HepG2 (cell line): ENCODE results near the gene MORC3. TPM values are rescaled to one million over a fixed set of nuclear protein-coding genes. Genes with fewer than 3 reads are reported as not detected.
A peak's percentile ranks its signal among the peaks of the same experiment; 100 is the strongest.

Experiments used
- FLYWCH1 ChIP-seq: sonication (generic); formaldehyde crosslinking; IDR thresholded peaks from 2 replicates; pipeline ENCODE4 v1.8.1; 2023; ENCODE audit warnings: mild to moderate bottlenecking, missing genetic modification reagents
- HNRNPL ChIP-seq: fragments of 200-400 bp; formaldehyde crosslinking; IDR thresholded peaks from 2 replicates; pipeline ENCODE4 v1.6.1; 2017; ENCODE audit warnings: mild to moderate bottlenecking, low read depth, low read length
- ISX ChIP-seq: sonication (generic); formaldehyde crosslinking; conservative IDR thresholded peaks from 2 replicates; pipeline ENCODE4 v1.5.0; 2020; ENCODE audit warnings: missing genetic modification reagents
- LCORL ChIP-seq, 2 experiments: fragments of 450-650 bp in 1 of 2; sonication (generic) in 1 of 2; formaldehyde crosslinking in 1 of 2; IDR thresholded peaks; 2 replicates each; pipeline versions ENCODE4 v1.5.0 to v1.6.1; 2017 to 2020; ENCODE audit warnings: antibody characterized with exemption in 1 of 2, missing genetic modification reagents in 1 of 2
- MAFF ChIP-seq: IDR thresholded peaks from 2 replicates; pipeline ENCODE4 v1.6.1; 2011; ENCODE audit warnings: low read depth, low read length, improper control_type of control experiment
- MATR3 ChIP-seq: sonication (generic); formaldehyde crosslinking; IDR thresholded peaks from 2 replicates; pipeline ENCODE4 v1.4.0; 2020; ENCODE audit warnings: missing genetic modification reagents
- MEF2D ChIP-seq: sonication (generic); formaldehyde crosslinking; IDR thresholded peaks from 2 replicates; pipeline ENCODE4 v1.5.1; 2020; ENCODE audit warnings: mild to moderate bottlenecking, missing genetic modification reagents
- PHF21A ChIP-seq: sonication (generic); formaldehyde crosslinking; IDR thresholded peaks from 2 replicates; pipeline ENCODE4 v1.5.0; 2020; ENCODE audit warnings: mild to moderate bottlenecking, missing genetic modification reagents
- PHF5A ChIP-seq: IDR thresholded peaks from one replicate; pipeline ENCODE4 v1.6.1; 2018; ENCODE audit warnings: low read depth, missing genetic modification reagents; ENCODE audit not compliant: unreplicated experiment
- POGZ ChIP-seq: sonication (generic); formaldehyde crosslinking; IDR thresholded peaks from 2 replicates; pipeline ENCODE4 v1.4.0; 2020; ENCODE audit warnings: mild to moderate bottlenecking, missing genetic modification reagents
- PRPF4 ChIP-seq: fragments of 200-400 bp; formaldehyde crosslinking; IDR thresholded peaks from 2 replicates; pipeline ENCODE4 v1.6.1; 2016; ENCODE audit warnings: low read length, low read depth; ENCODE audit not compliant: poor library complexity, severe bottlenecking
- RFXANK ChIP-seq: IDR thresholded peaks from 2 replicates; pipeline ENCODE4 v1.6.1; 2016
- RFXAP ChIP-seq: sonication (generic); formaldehyde crosslinking; IDR thresholded peaks from 2 replicates; pipeline ENCODE4 v1.4.0; 2020; ENCODE audit warnings: missing genetic modification reagents, borderline replicate concordance
- SMARCC2 ChIP-seq: fragments of 450-650 bp; IDR thresholded peaks from 2 replicates; pipeline ENCODE4 v1.6.1; 2017; ENCODE audit warnings: antibody characterized with exemption, mild to moderate bottlenecking
- TAF1 ChIP-seq: sonication (generic); formaldehyde crosslinking; IDR thresholded peaks from 2 replicates; pipeline ENCODE4 v1.4.0; 2020; ENCODE audit warnings: missing genetic modification reagents
- ZFAT ChIP-seq: sonication (generic); formaldehyde crosslinking; conservative IDR thresholded peaks from 2 replicates; pipeline ENCODE4 v1.8.1; 2023; ENCODE audit warnings: missing genetic modification reagents, inconsistent platforms
- ZNF33B ChIP-seq: sonication (generic); formaldehyde crosslinking; IDR thresholded peaks from 2 replicates; pipeline ENCODE4 v1.5.1; 2020; ENCODE audit warnings: mild to moderate bottlenecking, missing genetic modification reagents
- ZNF451 ChIP-seq: sonication (generic); formaldehyde crosslinking; IDR thresholded peaks from 2 replicates; pipeline ENCODE4 v1.5.0; 2020; ENCODE audit warnings: mild to moderate bottlenecking, missing genetic modification reagents
- ZNF564 ChIP-seq: sonication (generic); formaldehyde crosslinking; IDR thresholded peaks from 2 replicates; pipeline ENCODE4 v1.8.1; 2023; ENCODE audit warnings: mild to moderate bottlenecking, missing genetic modification reagents
- ZNF709 ChIP-seq: sonication (generic); formaldehyde crosslinking; IDR thresholded peaks from 2 replicates; pipeline ENCODE4 v1.5.0; 2020; ENCODE audit warnings: mild to moderate bottlenecking, missing genetic modification reagents
- ZNF839 ChIP-seq: sonication (generic); formaldehyde crosslinking; IDR thresholded peaks from 2 replicates; pipeline ENCODE4 v1.4.0; 2020; ENCODE audit warnings: missing genetic modification reagents, mild to moderate bottlenecking, borderline replicate concordance
- polyA plus RNA-seq, 8 experiments: library from polyadenylated mRNA; depleted of rRNA in 3 of 8; stranded (reverse) in 7 of 8; unstranded in 1 of 8; fragments of >200 nt; fragmentation: Illumina TruSeq in 4 of 8; extraction: Trizol in 4 of 8; gene quantifications; 2 replicates each; pipeline versions ENCODE4 v1.2.1 to v1.2.3, GENCODE V29; 2011 to 2016; ENCODE audit warnings: low read depth in 4 of 8, missing spikeins in 1 of 8, mixed read lengths in 1 of 8; ENCODE audit not compliant: insufficient read depth in 1 of 8
- total RNA-seq, 5 experiments: library from RNA; depleted of rRNA; stranded (reverse); fragments of >200 nt; fragmentation: Illumina TruSeq; extraction: Trizol; gene quantifications; 2 replicates each; pipeline ENCODE4 v1.2.3, GENCODE V29; 2016; ENCODE audit warnings: low read depth in 1 of 5
- TF ChIP-seq, protein P1 (sequence below): sonication (generic); formaldehyde crosslinking; IDR thresholded peaks from 2 replicates; pipeline ENCODE4 v1.8.1; 2023; ENCODE audit warnings: missing genetic modification reagents, mild to moderate bottlenecking, borderline replicate concordance
- TF ChIP-seq, protein P2 (sequence below): sonication (generic); formaldehyde crosslinking; IDR thresholded peaks from 2 replicates; pipeline ENCODE4 v1.5.0; 2020; ENCODE audit warnings: missing genetic modification reagents
- TF ChIP-seq, protein P3 (sequence below): sonication (generic); formaldehyde crosslinking; IDR thresholded peaks from 2 replicates; pipeline ENCODE4 v1.9.0; 2021; ENCODE audit warnings: missing genetic modification reagents, borderline replicate concordance
- TF ChIP-seq, protein P4 (sequence below): sonication (generic); formaldehyde crosslinking; IDR thresholded peaks from 2 replicates; pipeline ENCODE4 v1.5.0; 2020; ENCODE audit warnings: missing genetic modification reagents

MORC3 gene
- total and polyA plus RNA-seq, 2 of the 13 experiments (the other 11 are each of a cell fraction or from before 2014, with no cell fraction given): 12.9 to 19.5 TPM

DNA sequence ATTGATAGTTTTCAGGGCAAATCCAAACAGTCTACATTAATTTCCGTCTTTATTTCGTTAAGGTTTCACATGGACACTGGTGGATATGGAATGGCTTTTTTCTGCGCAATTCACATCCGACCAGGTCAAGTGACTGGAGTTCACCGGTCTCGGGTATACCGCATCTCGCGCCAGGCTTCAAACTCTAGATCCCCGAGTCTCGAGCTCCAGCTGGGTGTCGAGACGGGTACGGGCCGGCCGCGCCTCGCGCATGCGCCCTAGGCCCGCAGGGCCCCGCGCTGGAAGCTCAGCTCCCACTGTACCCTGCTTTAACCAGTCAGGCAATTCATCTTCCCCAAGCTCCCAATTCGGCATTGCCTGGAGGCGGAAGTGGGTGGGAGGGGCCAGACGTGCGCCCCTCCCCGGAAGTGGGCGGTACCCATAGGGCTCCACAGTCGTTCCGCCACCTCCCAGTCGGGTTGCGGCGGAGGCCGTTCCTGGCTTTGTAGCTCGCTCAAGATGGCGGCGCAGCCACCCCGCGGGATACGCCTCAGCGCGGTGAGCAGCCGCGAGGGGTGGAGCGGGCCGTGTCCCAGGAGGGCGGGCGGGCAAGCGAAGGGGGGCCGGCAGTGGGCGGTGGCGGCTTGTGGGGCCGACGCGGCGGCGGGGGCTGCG is at the start of gene MORC3 (continued):
- TF ChIP-seq ZNF451 (CRISPR knock-in tag) (peak; percentile 55; the same call in 1 of the 2 replicates), MAFF (no peak), TAF1 (CRISPR knock-in tag) (peak; percentile 93), RFXANK (no peak), ZFAT (CRISPR knock-in tag) (no peak), POGZ (CRISPR knock-in tag) (no peak), MATR3 (CRISPR knock-in tag) (no peak), LCORL (IDR thresholded peaks at IDR 0.05) (no peak), LCORL (CRISPR knock-in tag; IDR thresholded peaks at IDR 0.05) (peak; percentile 28; the same call in 1 of the 2 replicates), ZNF564 (CRISPR knock-in tag) (peak; percentile 40; the same call in 1 of the 2 replicates), ZNF33B (CRISPR knock-in tag) (no peak; the same call in 1 of the 2 replicates), ZNF839 (CRISPR knock-in tag) (peak; percentile 22; the same call in 1 of the 2 replicates), SMARCC2 (no peak), RFXAP (no peak), PHF5A (CRISPR knock-in tag) (no peak), PHF21A (CRISPR knock-in tag) (no peak), MEF2D (CRISPR knock-in tag) (0 out of 2 replicates have a peak, but pooled peaks have one; percentile 39), PRPF4 (no peak), ISX (CRISPR knock-in tag) (no peak), FLYWCH1 (CRISPR knock-in tag) (no peak), HNRNPL (0 out of 2 replicates have a peak, but pooled peaks have one; percentile 22), ZNF709 (CRISPR knock-in tag) (no peak; the same call in 1 of the 2 replicates)
- TF ChIP-seq, protein P1, sequence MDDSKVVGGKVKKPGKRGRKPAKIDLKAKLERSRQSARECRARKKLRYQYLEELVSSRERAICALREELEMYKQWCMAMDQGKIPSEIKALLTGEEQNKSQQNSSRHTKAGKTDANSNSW: no peak
- TF ChIP-seq, protein P2, sequence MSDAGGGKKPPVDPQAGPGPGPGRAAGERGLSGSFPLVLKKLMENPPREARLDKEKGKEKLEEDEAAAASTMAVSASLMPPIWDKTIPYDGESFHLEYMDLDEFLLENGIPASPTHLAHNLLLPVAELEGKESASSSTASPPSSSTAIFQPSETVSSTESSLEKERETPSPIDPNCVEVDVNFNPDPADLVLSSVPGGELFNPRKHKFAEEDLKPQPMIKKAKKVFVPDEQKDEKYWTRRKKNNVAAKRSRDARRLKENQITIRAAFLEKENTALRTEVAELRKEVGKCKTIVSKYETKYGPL (CRISPR knock-in tag): peak; percentile 31; the same call in 1 of the 2 replicates
- TF ChIP-seq, protein P3, sequence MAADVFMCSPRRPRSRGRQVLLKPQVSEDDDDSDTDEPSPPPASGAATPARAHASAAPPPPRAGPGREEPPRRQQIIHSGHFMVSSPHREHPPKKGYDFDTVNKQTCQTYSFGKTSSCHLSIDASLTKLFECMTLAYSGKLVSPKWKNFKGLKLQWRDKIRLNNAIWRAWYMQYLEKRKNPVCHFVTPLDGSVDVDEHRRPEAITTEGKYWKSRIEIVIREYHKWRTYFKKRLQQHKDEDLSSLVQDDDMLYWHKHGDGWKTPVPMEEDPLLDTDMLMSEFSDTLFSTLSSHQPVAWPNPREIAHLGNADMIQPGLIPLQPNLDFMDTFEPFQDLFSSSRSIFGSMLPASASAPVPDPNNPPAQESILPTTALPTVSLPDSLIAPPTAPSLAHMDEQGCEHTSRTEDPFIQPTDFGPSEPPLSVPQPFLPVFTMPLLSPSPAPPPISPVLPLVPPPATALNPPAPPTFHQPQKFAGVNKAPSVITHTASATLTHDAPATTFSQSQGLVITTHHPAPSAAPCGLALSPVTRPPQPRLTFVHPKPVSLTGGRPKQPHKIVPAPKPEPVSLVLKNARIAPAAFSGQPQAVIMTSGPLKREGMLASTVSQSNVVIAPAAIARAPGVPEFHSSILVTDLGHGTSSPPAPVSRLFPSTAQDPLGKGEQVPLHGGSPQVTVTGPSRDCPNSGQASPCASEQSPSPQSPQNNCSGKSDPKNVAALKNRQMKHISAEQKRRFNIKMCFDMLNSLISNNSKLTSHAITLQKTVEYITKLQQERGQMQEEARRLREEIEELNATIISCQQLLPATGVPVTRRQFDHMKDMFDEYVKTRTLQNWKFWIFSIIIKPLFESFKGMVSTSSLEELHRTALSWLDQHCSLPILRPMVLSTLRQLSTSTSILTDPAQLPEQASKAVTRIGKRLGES (CRISPR knock-in tag): no peak
- TF ChIP-seq, protein P4, sequence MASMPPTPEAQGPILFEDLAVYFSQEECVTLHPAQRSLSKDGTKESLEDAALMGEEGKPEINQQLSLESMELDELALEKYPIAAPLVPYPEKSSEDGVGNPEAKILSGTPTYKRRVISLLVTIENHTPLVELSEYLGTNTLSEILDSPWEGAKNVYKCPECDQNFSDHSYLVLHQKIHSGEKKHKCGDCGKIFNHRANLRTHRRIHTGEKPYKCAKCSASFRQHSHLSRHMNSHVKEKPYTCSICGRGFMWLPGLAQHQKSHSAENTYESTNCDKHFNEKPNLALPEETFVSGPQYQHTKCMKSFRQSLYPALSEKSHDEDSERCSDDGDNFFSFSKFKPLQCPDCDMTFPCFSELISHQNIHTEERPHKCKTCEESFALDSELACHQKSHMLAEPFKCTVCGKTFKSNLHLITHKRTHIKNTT: no peak
